Liver (tissue), 9 donors: Measurements from ENCODE around the gene ZFP36L1. TPM values are rescaled to one million over a fixed set of nuclear protein-coding genes. Genes with fewer than 3 reads are reported as not detected.

Source experiments
- DNase-seq: peaks from one replicate; pipeline ENCODE4 v3.0.0-alpha.2; 2017; ENCODE audit warnings: low spot score
- H3K27ac ChIP-seq, 2 donors: one replicate each; pipeline ENCODE4 v1.7.0; 2013; ENCODE audit warnings: inconsistent platforms in 2 of 2, low read length in 2 of 2, control low read depth in 1 of 2, low read depth in 1 of 2, mild to moderate bottlenecking in 1 of 2
- H3K27me3 ChIP-seq, 4 donors: one replicate each; pipeline versions ENCODE4 v1.6.1 to v1.7.0; 2013; ENCODE audit warnings: low read length in 3 of 4, inconsistent platforms in 1 of 4, mild to moderate bottlenecking in 1 of 4, moderate library complexity in 1 of 4; ENCODE audit not compliant: control insufficient read depth in 4 of 4, insufficient read depth in 4 of 4
- H3K36me3 ChIP-seq, 4 donors: one replicate each; pipeline versions ENCODE4 v1.6.1 to v1.7.0; 2013; ENCODE audit warnings: low read length in 3 of 4, mild to moderate bottlenecking in 3 of 4, low read depth in 1 of 4, moderate library complexity in 1 of 4; ENCODE audit not compliant: control insufficient read depth in 4 of 4, insufficient read depth in 3 of 4
- H3K4me1 ChIP-seq, 4 donors: one replicate each; pipeline versions ENCODE4 v1.6.1 to v1.7.0; 2013; ENCODE audit warnings: low read length in 3 of 4, mild to moderate bottlenecking in 3 of 4, moderate library complexity in 1 of 4; ENCODE audit not compliant: control insufficient read depth in 4 of 4, insufficient read depth in 4 of 4
- H3K4me3 ChIP-seq, 3 donors: one replicate each; pipeline versions ENCODE4 v1.6.1 to v1.7.0; 2013; ENCODE audit warnings: low read length in 3 of 3, control low read depth in 1 of 3, low read depth in 1 of 3, mild to moderate bottlenecking in 1 of 3
- H3K9ac ChIP-seq, 2 donors: one replicate each; pipeline ENCODE4 v1.7.0; 2013; ENCODE audit warnings: low read length in 2 of 2, mild to moderate bottlenecking in 2 of 2, moderate library complexity in 2 of 2, control low read depth in 1 of 2, low read depth in 1 of 2
- H3K9me3 ChIP-seq, 4 donors: one replicate each; pipeline versions ENCODE4 v1.6.1 to v1.7.0; 2013; ENCODE audit warnings: low read length in 3 of 4; ENCODE audit not compliant: control insufficient read depth in 4 of 4
- ATF3 ChIP-seq: IDR thresholded peaks from 2 replicates; pipeline ENCODE4 v1.6.1; 2016; ENCODE audit warnings: antibody characterized with exemption
- CTCF ChIP-seq: fragments of 150-350 bp; IDR thresholded peaks from 2 replicates; pipeline ENCODE4 v1.5.1; 2017; ENCODE audit warnings: improper control_type of control experiment, low read depth, low read length; ENCODE audit not compliant: missing input control
- EGR1 ChIP-seq, 2 donors: IDR thresholded peaks; 2 replicates each; pipeline ENCODE4 v1.6.1; 2016 to 2018; ENCODE audit warnings: antibody characterized with exemption in 2 of 2, low read depth in 2 of 2
- FOXA2 ChIP-seq: IDR thresholded peaks from 2 replicates; pipeline ENCODE4 v1.6.1; 2016; ENCODE audit warnings: antibody characterized with exemption
- GABPA ChIP-seq, 2 donors: IDR thresholded peaks in 1 of 2; conservative IDR thresholded peaks in 1 of 2; 2 replicates each; pipeline ENCODE4 v1.6.1; 2016; ENCODE audit warnings: antibody characterized with exemption in 2 of 2, mild to moderate bottlenecking in 1 of 2, moderate library complexity in 1 of 2
- HNF4A ChIP-seq, 2 donors: conservative IDR thresholded peaks; 2 replicates each; pipeline ENCODE4 v1.6.1; 2016; ENCODE audit warnings: antibody characterized with exemption in 2 of 2, mild to moderate bottlenecking in 2 of 2
- HNF4G ChIP-seq: IDR thresholded peaks from 2 replicates; pipeline ENCODE4 v1.6.1; 2016; ENCODE audit warnings: antibody characterized with exemption
- JUND ChIP-seq, 2 donors: IDR thresholded peaks; 2 replicates each; pipeline ENCODE4 v1.6.1; 2016; ENCODE audit warnings: antibody characterized with exemption in 2 of 2
- MAX ChIP-seq: IDR thresholded peaks from 2 replicates; pipeline ENCODE4 v1.6.1; 2016; ENCODE audit warnings: antibody characterized with exemption
- NR2F2 ChIP-seq: IDR thresholded peaks from 2 replicates; pipeline ENCODE4 v1.6.1; 2016; ENCODE audit warnings: antibody characterized with exemption
- RAD21 ChIP-seq, 2 donors: IDR thresholded peaks; 2 replicates each; pipeline ENCODE4 v1.6.1; 2016; ENCODE audit warnings: antibody characterized with exemption in 2 of 2, mild to moderate bottlenecking in 2 of 2
- REST ChIP-seq: IDR thresholded peaks from 2 replicates; pipeline ENCODE4 v1.6.1; 2016; ENCODE audit warnings: antibody characterized with exemption, mild to moderate bottlenecking
- RXRA ChIP-seq, 2 donors: IDR thresholded peaks; 2 replicates each; pipeline ENCODE4 v1.6.1; 2017 to 2018; ENCODE audit warnings: antibody characterized with exemption in 2 of 2, mild to moderate bottlenecking in 1 of 2
- SP1 ChIP-seq: IDR thresholded peaks from 2 replicates; pipeline ENCODE4 v1.6.1; 2018; ENCODE audit warnings: antibody characterized with exemption, mild to moderate bottlenecking
- TAF1 ChIP-seq: conservative IDR thresholded peaks from 2 replicates; pipeline ENCODE4 v1.6.1; 2016; ENCODE audit warnings: antibody characterized with exemption, mild to moderate bottlenecking
- YY1 ChIP-seq: IDR thresholded peaks from 2 replicates; pipeline ENCODE4 v1.6.1; 2016; ENCODE audit warnings: antibody characterized with exemption, mild to moderate bottlenecking
- WGBS: extraction: QIAGEN DNeasy Blood & Tissue Kit; methylation state at CpG from one replicate; pipeline ENCODE4 v1.1.7; 2013; 5-methylcytosine and 5-hydroxymethylcytosine counted together
- polyA plus RNA-seq, 2 donors: library from polyadenylated mRNA; stranded (reverse) in 1 of 2; unstranded in 1 of 2; fragments of 200-250 nt in 1 of 2; fragments of >200 nt in 1 of 2; fragmentation: Nextera tagmentation in 1 of 2; extraction: Ambion mirVana in 1 of 2; gene quantifications; one replicate each; pipeline versions ENCODE4 v1.2.1 to v1.2.3, GENCODE V29; 2013 to 2015
- total RNA-seq, 2 donors: library from RNA; depleted of rRNA; stranded (reverse); fragments of >200 nt; gene quantifications; one replicate each; pipeline ENCODE4 v1.2.3, GENCODE V29; 2014
- TF ChIP-seq, protein P1 (sequence below): IDR thresholded peaks from 2 replicates; pipeline ENCODE4 v1.6.1; 2016; ENCODE audit warnings: antibody characterized with exemption
- donor health status: healthy.
- donor health status: healthy.
- donor health status: healthy.
- donor health status: healthy.
- donor health status: healthy.

Gene ZFP36L1
- total and polyA plus RNA-seq, 4 donors: 25.0 to 170 (median 69.5) TPM

DNA sequence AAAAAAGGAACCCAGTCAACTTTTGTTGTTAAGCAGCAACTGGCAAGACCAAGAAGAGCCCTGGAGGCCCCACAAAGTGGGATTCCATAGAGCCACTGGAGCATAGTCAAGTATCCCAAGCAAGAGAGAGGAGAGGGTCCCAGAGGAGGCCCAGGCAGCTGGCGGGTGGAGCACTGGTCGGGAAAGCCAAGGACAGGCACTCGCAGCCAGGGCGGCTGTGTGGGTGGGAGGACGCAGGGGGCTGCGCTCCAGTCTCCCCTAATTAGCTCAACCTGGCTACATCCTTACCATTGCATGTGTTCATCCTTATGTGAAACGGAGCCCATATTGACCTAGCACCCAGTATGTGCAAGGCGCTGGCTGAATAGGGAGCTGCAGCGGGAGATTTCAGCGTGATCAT is 18.3 kb upstream of the ZFP36L1 start:
- 98% methylated on average over 10 of the region's 10 CpGs for WGBS
- Histone ChIP-seq H3K27ac (no peak overlapping the region), H3K27me3 (no peaks in the 10 kb centered on the region), H3K9me3 (no peaks in the 10 kb centered on the region), H3K9ac (no peak overlapping the region), H3K4me3 (no peak overlapping the region), H3K36me3 (no peaks in the 10 kb centered on the region), H3K4me1 (peaks cover 28 to 52% (median 40%) of the 10 kb centered on the region in 4 donors)
- no peak for DNase-seq
- TF ChIP-seq RAD21 (IDR thresholded peaks at IDR 0.05) (no peak), HNF4A (conservative IDR thresholded peaks at IDR 0.05) (no peak), JUND (IDR thresholded peaks at IDR 0.05) (no peak), RXRA (IDR thresholded peaks at IDR 0.05) (no peak), TAF1 (no peak), HNF4G (no peak), GABPA (IDR thresholded peaks at IDR 0.05 in 1 of 2, conservative IDR thresholded peaks at IDR 0.05 in 1 of 2) (no peak), SP1 (no peak), EGR1 (IDR thresholded peaks at IDR 0.05; ENCODE audit: low read depth in 2 of 2) (no peak), FOXA2 (no peak), MAX (no peak), ATF3 (no peak), CTCF (no peak)
- TF ChIP-seq, protein P1, sequence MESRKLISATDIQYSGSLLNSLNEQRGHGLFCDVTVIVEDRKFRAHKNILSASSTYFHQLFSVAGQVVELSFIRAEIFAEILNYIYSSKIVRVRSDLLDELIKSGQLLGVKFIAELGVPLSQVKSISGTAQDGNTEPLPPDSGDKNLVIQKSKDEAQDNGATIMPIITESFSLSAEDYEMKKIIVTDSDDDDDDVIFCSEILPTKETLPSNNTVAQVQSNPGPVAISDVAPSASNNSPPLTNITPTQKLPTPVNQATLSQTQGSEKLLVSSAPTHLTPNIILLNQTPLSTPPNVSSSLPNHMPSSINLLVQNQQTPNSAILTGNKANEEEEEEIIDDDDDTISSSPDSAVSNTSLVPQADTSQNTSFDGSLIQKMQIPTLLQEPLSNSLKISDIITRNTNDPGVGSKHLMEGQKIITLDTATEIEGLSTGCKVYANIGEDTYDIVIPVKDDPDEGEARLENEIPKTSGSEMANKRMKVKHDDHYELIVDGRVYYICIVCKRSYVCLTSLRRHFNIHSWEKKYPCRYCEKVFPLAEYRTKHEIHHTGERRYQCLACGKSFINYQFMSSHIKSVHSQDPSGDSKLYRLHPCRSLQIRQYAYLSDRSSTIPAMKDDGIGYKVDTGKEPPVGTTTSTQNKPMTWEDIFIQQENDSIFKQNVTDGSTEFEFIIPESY: no peak

GRCh38 chr14:68810173-68811153 is 17.6 kb upstream of the ZFP36L1 start:
- H3K36me3 ChIP-seq: no peaks in the 10 kb centered on the region
- H3K9ac ChIP-seq: no peak overlapping the region
- H3K9me3 ChIP-seq: no peaks in the 10 kb centered on the region
- no peak overlapping the region for H3K4me3 ChIP-seq
- no peak for DNase-seq
- H3K4me1 ChIP-seq: peaks cover 23 to 47% (median 36%) of the 10 kb centered on the region in 4 donors
- WGBS: 96% methylated on average over 8 of the region's 8 CpGs
- H3K27me3 ChIP-seq: no peaks in the 10 kb centered on the region
- no peak overlapping the region for H3K27ac ChIP-seq
- TF ChIP-seq YY1 (no peak), NR2F2 (no peak), REST (no peak), GABPA (IDR thresholded peaks at IDR 0.05 in 1 of 2, conservative IDR thresholded peaks at IDR 0.05 in 1 of 2) (no peak), SP1 (no peak), MAX (no peak), JUND (IDR thresholded peaks at IDR 0.05) (no peak), RAD21 (IDR thresholded peaks at IDR 0.05) (no peak), HNF4A (conservative IDR thresholded peaks at IDR 0.05) (no peak), EGR1 (IDR thresholded peaks at IDR 0.05; ENCODE audit: low read depth in 2 of 2) (no peak)
- TF ChIP-seq, protein P1: no peak
